ENCODE measurements around the gene HAO2. TPM values are rescaled to one million over a fixed set of nuclear protein-coding genes. Genes with fewer than 3 reads are reported as not detected.
"Not testable (repeated sequence)": the region's sequence is repeated elsewhere in the genome, so short reads cannot be mapped to it uniquely, and the experiment has no call there.

The HAO2 gene
- total RNA-seq, 1 donor from 2014 or later = not detected

DNA sequence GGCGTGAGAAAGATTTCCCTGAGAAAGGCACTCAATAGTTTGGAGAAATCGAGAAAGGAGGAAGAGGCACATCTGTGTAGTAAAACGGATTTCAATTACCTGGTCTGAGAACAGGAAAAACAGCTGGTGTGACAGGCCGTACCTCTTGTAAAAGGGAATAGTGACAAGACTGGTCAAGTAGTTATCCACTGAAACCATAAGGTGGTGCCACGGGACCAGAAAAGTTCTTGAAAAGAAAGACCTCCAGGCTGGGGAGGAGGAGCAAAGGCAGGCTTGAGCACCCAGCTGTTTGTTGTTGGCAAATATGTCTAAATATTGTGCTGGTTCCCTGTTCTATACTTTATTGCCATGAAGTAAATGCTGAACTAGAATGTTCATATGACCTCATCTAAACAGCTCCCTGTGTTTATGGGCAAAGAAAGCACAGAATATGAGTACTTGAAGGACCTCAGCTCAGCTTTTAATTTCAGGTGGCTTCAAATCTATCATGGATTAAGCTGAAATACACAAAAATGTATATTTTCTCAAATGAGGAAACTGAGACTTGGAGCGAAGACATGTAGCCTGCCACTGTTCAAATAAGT lies 4.0 kb downstream of the HAO2 start:
- Mint-ChIP-seq H3K4me1 (no peaks in the 10 kb centered on the region), H3K4me3 (no peak overlapping the region), H3K36me3 (ENCODE audit: low read depth) (no peaks in the 10 kb centered on the region), H3K9me3 (no peaks in the 10 kb centered on the region), H3K27me3 (ENCODE audit: low read depth) (peaks cover 13% of the 10 kb centered on the region), H3K27ac (ENCODE audit: unreplicated experiment) (no peak overlapping the region)
- TF ChIP-seq, protein P1, sequence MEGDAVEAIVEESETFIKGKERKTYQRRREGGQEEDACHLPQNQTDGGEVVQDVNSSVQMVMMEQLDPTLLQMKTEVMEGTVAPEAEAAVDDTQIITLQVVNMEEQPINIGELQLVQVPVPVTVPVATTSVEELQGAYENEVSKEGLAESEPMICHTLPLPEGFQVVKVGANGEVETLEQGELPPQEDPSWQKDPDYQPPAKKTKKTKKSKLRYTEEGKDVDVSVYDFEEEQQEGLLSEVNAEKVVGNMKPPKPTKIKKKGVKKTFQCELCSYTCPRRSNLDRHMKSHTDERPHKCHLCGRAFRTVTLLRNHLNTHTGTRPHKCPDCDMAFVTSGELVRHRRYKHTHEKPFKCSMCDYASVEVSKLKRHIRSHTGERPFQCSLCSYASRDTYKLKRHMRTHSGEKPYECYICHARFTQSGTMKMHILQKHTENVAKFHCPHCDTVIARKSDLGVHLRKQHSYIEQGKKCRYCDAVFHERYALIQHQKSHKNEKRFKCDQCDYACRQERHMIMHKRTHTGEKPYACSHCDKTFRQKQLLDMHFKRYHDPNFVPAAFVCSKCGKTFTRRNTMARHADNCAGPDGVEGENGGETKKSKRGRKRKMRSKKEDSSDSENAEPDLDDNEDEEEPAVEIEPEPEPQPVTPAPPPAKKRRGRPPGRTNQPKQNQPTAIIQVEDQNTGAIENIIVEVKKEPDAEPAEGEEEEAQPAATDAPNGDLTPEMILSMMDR (conservative IDR thresholded peaks at IDR 0.05) = peak; percentile 58
- DNase-seq (ENCODE audit: low read depth, low spot score) = no peak

DNA sequence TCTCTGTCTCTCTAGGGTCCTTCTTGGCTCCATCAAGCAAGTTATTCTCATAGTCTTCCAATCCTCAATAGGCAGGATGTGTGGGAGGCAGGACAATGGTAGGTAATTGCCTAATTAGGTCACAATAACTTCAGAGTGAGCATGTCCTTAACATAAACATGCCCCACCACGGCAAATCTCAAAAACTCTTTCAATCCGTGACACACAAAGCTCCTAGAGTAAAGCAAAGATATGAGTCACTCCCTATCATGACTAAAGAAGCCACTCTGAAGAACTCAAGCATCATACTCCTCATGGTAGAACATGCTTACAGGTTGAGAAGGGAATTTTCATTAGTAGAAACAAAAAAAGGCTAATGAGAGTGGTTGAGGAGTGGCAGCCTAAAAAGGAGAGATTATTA lies 4.9 kb downstream of the HAO2 start:
- Mint-ChIP-seq H3K27me3 (ENCODE audit: low read depth) (peaks cover 10% of the 10 kb centered on the region), H3K36me3 (ENCODE audit: low read depth) (no peaks in the 10 kb centered on the region), H3K4me1 (no peaks in the 10 kb centered on the region), H3K9me3 (no peaks in the 10 kb centered on the region), H3K4me3 (no peak overlapping the region), H3K27ac (ENCODE audit: unreplicated experiment) (no peak overlapping the region)
- DNase-seq (ENCODE audit: low read depth, low spot score) = no peak
- TF ChIP-seq, protein P1 (conservative IDR thresholded peaks at IDR 0.05) = no peak

DNA sequence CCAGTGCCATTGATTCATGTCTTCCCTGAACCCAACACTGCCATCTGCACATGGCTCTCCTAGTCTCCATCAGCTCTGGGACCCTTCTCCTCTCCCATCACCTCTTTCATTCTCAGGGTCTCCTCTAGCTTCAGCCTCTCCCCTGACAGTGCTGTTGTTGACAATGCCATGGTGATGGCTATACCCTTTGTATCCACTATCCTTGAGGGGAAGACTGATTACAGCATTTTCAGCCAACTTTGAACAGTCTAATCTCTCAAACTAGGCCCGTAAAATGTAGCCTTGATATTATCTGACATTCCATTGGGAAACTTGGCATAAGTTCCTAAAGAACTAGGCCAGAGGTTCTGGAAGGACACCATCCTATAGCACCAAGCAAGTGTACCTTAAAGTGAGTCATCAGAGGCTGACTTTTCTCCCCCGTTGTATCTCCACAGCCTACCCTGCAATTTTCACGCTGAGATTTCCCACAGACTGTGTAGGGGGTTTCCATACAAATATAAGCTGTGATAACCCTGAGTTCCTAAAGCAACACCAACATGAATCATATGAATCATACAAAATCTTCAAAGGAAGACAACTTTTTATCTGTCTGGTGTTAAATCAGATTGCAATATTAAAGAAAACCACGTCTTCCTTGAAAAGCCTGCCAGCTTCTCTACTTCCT lies 5.8 kb downstream of the HAO2 start:
- TF ChIP-seq, protein P1 (conservative IDR thresholded peaks at IDR 0.05) = no peak
- Mint-ChIP-seq H3K36me3 (ENCODE audit: low read depth) (no peaks in the 10 kb centered on the region), H3K27ac (ENCODE audit: unreplicated experiment) (no peak overlapping the region), H3K4me3 (no peak overlapping the region), H3K9me3 (peaks cover 3% of the 10 kb centered on the region), H3K4me1 (no peaks in the 10 kb centered on the region), H3K27me3 (ENCODE audit: low read depth) (peaks cover 3% of the 10 kb centered on the region)
- DNase-seq (ENCODE audit: low read depth, low spot score) = no peak

DNA sequence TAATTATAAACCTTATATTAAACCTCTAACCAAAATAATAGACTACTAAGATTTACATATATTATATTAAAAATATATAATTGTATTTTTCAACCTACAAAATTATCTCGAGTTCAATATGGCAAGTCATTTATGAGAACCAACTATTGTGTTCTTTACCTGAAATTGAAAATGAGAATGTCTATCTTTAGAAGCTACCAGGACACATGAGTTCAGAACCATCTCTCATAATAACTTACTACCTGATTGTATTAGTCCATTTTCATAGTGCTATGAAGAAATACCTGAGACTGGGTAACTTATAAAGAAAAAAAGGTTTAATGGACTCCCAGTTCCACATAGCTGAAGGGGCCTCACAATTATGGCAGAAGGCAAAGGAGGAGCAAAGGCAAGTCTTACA lies 6.8 kb downstream of the HAO2 start:
- H3K27me3 Mint-ChIP-seq (ENCODE audit: low read depth) = peaks cover 3% of the 10 kb centered on the region
- no peaks in the 10 kb centered on the region for H3K4me1 Mint-ChIP-seq
- no peaks in the 10 kb centered on the region for H3K36me3 Mint-ChIP-seq (ENCODE audit: low read depth)
- TF ChIP-seq, protein P1 (conservative IDR thresholded peaks at IDR 0.05) = no peak
- H3K4me3 Mint-ChIP-seq = no peak overlapping the region
- no peak for DNase-seq (ENCODE audit: low read depth, low spot score)
- H3K9me3 Mint-ChIP-seq = peaks cover 3% of the 10 kb centered on the region
- no peak overlapping the region for H3K27ac Mint-ChIP-seq (ENCODE audit: unreplicated experiment)

DNA sequence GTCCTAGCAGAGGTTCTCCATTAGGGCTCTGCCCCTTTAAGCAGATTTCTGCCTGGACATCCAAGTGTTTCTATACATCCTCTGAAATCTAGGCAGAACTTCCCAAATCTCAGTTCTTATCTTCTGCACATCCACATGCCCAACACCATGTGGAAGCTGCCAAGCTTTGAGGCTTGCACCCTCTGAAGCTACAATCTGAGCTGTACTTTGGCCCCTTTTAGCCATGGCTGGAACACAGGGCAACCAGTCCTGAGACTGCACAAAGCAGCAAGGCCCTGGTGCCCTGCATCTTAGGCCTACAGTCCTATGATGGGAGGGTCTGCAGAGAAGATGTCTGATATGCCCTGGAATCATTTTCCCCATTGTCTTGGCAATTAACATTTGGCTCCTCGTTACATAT lies 8.0 kb downstream of the HAO2 start:
- H3K9me3 Mint-ChIP-seq = peaks cover 3% of the 10 kb centered on the region
- H3K4me1 Mint-ChIP-seq = no peaks in the 10 kb centered on the region
- no peak for DNase-seq (ENCODE audit: low read depth, low spot score)
- no peak overlapping the region for H3K27ac Mint-ChIP-seq (ENCODE audit: unreplicated experiment)
- TF ChIP-seq, protein P1 (conservative IDR thresholded peaks at IDR 0.05) = no peak
- no peak overlapping the region for H3K4me3 Mint-ChIP-seq
- peaks cover 3% of the 10 kb centered on the region for H3K27me3 Mint-ChIP-seq (ENCODE audit: low read depth)
- H3K36me3 Mint-ChIP-seq (ENCODE audit: low read depth) = no peaks in the 10 kb centered on the region

DNA sequence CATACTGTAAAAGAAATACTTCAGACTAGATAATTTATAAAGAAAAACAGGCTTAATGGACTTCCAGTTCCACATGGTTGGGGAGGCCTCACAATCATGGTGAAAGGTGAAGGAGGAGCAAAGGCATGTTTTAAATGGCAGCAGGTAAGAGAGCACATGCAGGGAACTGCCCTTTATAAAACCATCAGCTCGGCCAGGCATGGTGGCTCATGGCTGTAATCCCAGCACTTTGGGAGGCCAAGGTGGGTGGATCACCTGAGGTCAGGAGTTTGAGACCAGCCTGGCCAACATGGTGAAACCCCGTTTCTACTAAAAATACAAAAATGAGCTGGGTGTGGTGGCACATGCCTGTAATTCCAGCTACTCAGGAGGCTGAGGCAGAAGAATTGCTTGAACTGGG lies 9.0 kb downstream of the HAO2 start:
- H3K27me3 Mint-ChIP-seq (ENCODE audit: low read depth); H3K4me1 Mint-ChIP-seq; H3K4me3 Mint-ChIP-seq; H3K36me3 Mint-ChIP-seq (ENCODE audit: low read depth); H3K27ac Mint-ChIP-seq (ENCODE audit: unreplicated experiment); DNase-seq (ENCODE audit: low read depth, low spot score); H3K9me3 Mint-ChIP-seq: not testable (repeated sequence)
